Common myeloid progenitor, CD34-positive (primary cell): ENCODE results near the gene POFUT1. TPM values are rescaled to one million over a fixed set of nuclear protein-coding genes. Genes with fewer than 3 reads are reported as not detected.

Experiments
- CTCF ChIA-PET: fragments of 350-600 bp; sonication (Branson Sonifier 250); formaldehyde crosslinking; loops from one replicate; lab custom pipeline; 2021; ENCODE audit warnings: antibody characterized with exemption; lab: Charles Lee
- POLR2A ChIA-PET: fragments of 350-600 bp; sonication (Branson Sonifier 250); formaldehyde crosslinking; loops from one replicate; lab custom pipeline; 2021; ENCODE audit warnings: antibody characterized with exemption; lab: Charles Lee
- DNase-seq, 3 donors: peaks; one replicate each; pipeline versions ENCODE4 v3.0.0 to v3.0.0-alpha.2; 2013
- H3K27ac ChIP-seq, 2 experiments: 1 replicate in 1 of 2; 2 replicates in 1 of 2; pipeline ENCODE4 v1.7.0; 2013; ENCODE audit warnings: inconsistent platforms in 2 of 2, low read length in 2 of 2, mild to moderate bottlenecking in 2 of 2, low read depth in 1 of 2, moderate library complexity in 1 of 2; ENCODE audit not compliant: severe bottlenecking in 2 of 2, insufficient read depth in 1 of 2, poor library complexity in 1 of 2
- H3K27me3 ChIP-seq, 5 experiments: replicated peaks in 2 of 5; 1 replicate in 3 of 5; 2 replicates in 2 of 5; pipeline versions ENCODE4 v1.6.1 to v1.7.0; 2013; ENCODE audit warnings: low read length in 4 of 5, mild to moderate bottlenecking in 2 of 5, moderate library complexity in 2 of 5, inconsistent platforms in 1 of 5; ENCODE audit not compliant: insufficient read depth in 5 of 5, control insufficient read depth in 4 of 5
- H3K36me3 ChIP-seq, 4 experiments: 1 replicate in 2 of 4; 2 replicates in 2 of 4; pipeline versions ENCODE4 v1.6.1 to v1.7.0; 2013; ENCODE audit warnings: low read length in 3 of 4, control low read depth in 1 of 4, mild to moderate bottlenecking in 1 of 4; ENCODE audit not compliant: control insufficient read depth in 4 of 4, insufficient read depth in 4 of 4
- H3K4me1 ChIP-seq, 4 experiments: 1 replicate in 3 of 4; 2 replicates in 1 of 4; pipeline versions ENCODE4 v1.6.1 to v1.7.1; 2013; ENCODE audit warnings: low read length in 3 of 4, mild to moderate bottlenecking in 3 of 4, control low read depth in 1 of 4, inconsistent platforms in 1 of 4, moderate library complexity in 1 of 4; ENCODE audit not compliant: control insufficient read depth in 4 of 4, insufficient read depth in 4 of 4; ENCODE audit errors: control extremely low read depth in 1 of 4
- H3K4me3 ChIP-seq, 7 experiments: 1 replicate in 4 of 7; 2 replicates in 3 of 7; pipeline versions ENCODE4 v1.5.1 to v1.7.0; 2013; ENCODE audit warnings: mild to moderate bottlenecking in 7 of 7, low read length in 6 of 7, moderate library complexity in 6 of 7, inconsistent platforms in 2 of 7, low read depth in 2 of 7, control low read depth in 1 of 7; ENCODE audit not compliant: insufficient read depth in 4 of 7, control insufficient read depth in 1 of 7; ENCODE audit errors: extremely low read depth in 1 of 7
- H3K9me3 ChIP-seq, 5 experiments: 1 replicate in 4 of 5; 2 replicates in 1 of 5; pipeline versions ENCODE4 v1.6.1 to v1.7.1; 2013; ENCODE audit warnings: low read length in 4 of 5, mild to moderate bottlenecking in 2 of 5, inconsistent platforms in 1 of 5, low read depth in 1 of 5, moderate library complexity in 1 of 5; ENCODE audit not compliant: control insufficient read depth in 4 of 5, insufficient read depth in 2 of 5; ENCODE audit errors: control extremely low read depth in 1 of 5
- WGBS: methylation state at CpG from one replicate; pipeline ENCODE4 v1.1.5; 2013; ENCODE audit not compliant: insufficient coverage; 5-methylcytosine and 5-hydroxymethylcytosine counted together
- polyA plus RNA-seq: library from polyadenylated mRNA; unstranded; fragments of 120-200 nt; gene quantifications from one replicate; pipeline ENCODE4 v1.2.1, GENCODE V29; 2013

Gene POFUT1
- 16.3 TPM for polyA plus RNA-seq

GRCh38 chr20:32207626-32208498 is at the start of gene POFUT1, which contains the start of gene PLAGL2:
Gene POFUT1, plus strand, starts transcription at chr20:32207880. Its CDS starts 62 bp downstream, at chr20:32207942.
Gene PLAGL2, minus strand, starts transcription at chr20:32207743. Its CDS starts 5,565 bp downstream, at chr20:32202178.
- POLR2A ChIA-PET: no interaction called here
- CTCF ChIA-PET: interaction anchor here (2.0 kb wide), 1 partner anchor 10 kb away, joined by 5 read pairs; no protein-coding TSS in a partner anchor
- Histone ChIP-seq H3K4me1 (peaks cover 19 to 50% (median 41%) of the 10 kb centered on the region in 4 experiments), H3K36me3 (peaks cover 3 to 42% (median 18%) of the 10 kb centered on the region in 4 experiments), H3K4me3 (peak within 1 kb of the TSS; percentile 71 to 100 (median 95)), H3K27me3 (no peaks in the 10 kb centered on the region), H3K9me3 (no peaks in the 10 kb centered on the region), H3K27ac (peak within 1 kb of the TSS; percentile 87 to 94)
- peak; percentile 88 to 92 (median 90) for DNase-seq
- under 1% methylated on average over 62 of the region's 74 CpGs for WGBS

GRCh38 chr20:32158351-32158750 is 49.3 kb upstream of the POFUT1 start:
- DNase-seq: no peak
- Histone ChIP-seq H3K27ac (no peak overlapping the region), H3K4me3 (no peak overlapping the region), H3K4me1 (peaks cover 3 to 17% (median 13%) of the 10 kb centered on the region in 4 experiments), H3K36me3 (peaks cover 19 to 69% (median 53%) of the 10 kb centered on the region in 4 experiments), H3K9me3 (no peaks in the 10 kb centered on the region), H3K27me3 (no peaks in the 10 kb centered on the region)
- WGBS: 98% methylated on average over 11 of the region's 11 CpGs
- POLR2A ChIA-PET: interaction anchor here (0.6 to 0.7 kb wide), 3 partner anchors 11 to 32 kb away, joined by 3 to 9 read pairs (median 4); no protein-coding TSS in a partner anchor
- CTCF ChIA-PET: no interaction called here

- no peaks in the 10 kb centered on the region for H3K27me3 ChIP-seq
- H3K36me3 ChIP-seq: peaks cover 17 to 66% (median 53%) of the 10 kb centered on the region in 4 experiments
- CTCF ChIA-PET: no interaction called here
These were observed 48.6 kb upstream of the POFUT1 start for GRCh38 chr20:32158943-32159660.

GRCh38 chr20:32159766-32160221 is 47.9 kb upstream of the POFUT1 start:
- POLR2A ChIA-PET: no interaction called here
- peak overlapping the region in 1 of 2 experiments; percentile 12 for H3K27ac ChIP-seq
- no peak for DNase-seq
- CTCF ChIA-PET: no interaction called here
- H3K36me3 ChIP-seq: peaks cover 19 to 69% (median 55%) of the 10 kb centered on the region in 4 experiments
- H3K4me3 ChIP-seq: no peak overlapping the region
- H3K4me1 ChIP-seq: peaks cover under 1 to 11% (median 8%) of the 10 kb centered on the region in 4 experiments
- WGBS: 80% methylated on average over 3 of the region's 5 CpGs
- no peaks in the 10 kb centered on the region for H3K27me3 ChIP-seq
- H3K9me3 ChIP-seq: no peaks in the 10 kb centered on the region

More at GRCh38 chr20:32158943-32159660, 48.6 kb upstream of the POFUT1 start:
- no peaks in the 10 kb centered on the region for H3K9me3 ChIP-seq
- H3K27ac ChIP-seq: peak overlapping the region in 1 of 2 experiments; percentile 31
- POLR2A ChIA-PET: interaction anchor here (0.6 to 0.7 kb wide), 2 partner anchors 12 to 31 kb away, joined by 3 to 4 read pairs; no protein-coding TSS in a partner anchor
- no peak for DNase-seq
- 100% methylated on average over 2 of the region's 4 CpGs for WGBS
- H3K4me1 ChIP-seq: peaks cover 3 to 17% (median 13%) of the 10 kb centered on the region in 4 experiments
- no peak overlapping the region for H3K4me3 ChIP-seq

GRCh38 chr20:32160341-32160740 is 47.3 kb upstream of the POFUT1 start:
- DNase-seq: no peak
- Histone ChIP-seq H3K27me3 (no peaks in the 10 kb centered on the region), H3K36me3 (peaks cover 22 to 73% (median 57%) of the 10 kb centered on the region in 4 experiments), H3K9me3 (no peaks in the 10 kb centered on the region), H3K4me1 (peaks cover 0 to 6% (median 3%) of the 10 kb centered on the region in 4 experiments), H3K27ac (peak overlapping the region in 1 of 2 experiments; percentile 12), H3K4me3 (no peak overlapping the region)
- POLR2A ChIA-PET: no interaction called here
- WGBS: 97% methylated on average over 4 of the region's 5 CpGs
- CTCF ChIA-PET: no interaction called here

GRCh38 chr20:32162351-32162750 is 45.3 kb upstream of the POFUT1 start:
- no peaks in the 10 kb centered on the region for H3K9me3 ChIP-seq
- DNase-seq: no peak
- H3K36me3 ChIP-seq: peaks cover 27 to 84% (median 61%) of the 10 kb centered on the region in 4 experiments
- no peak overlapping the region for H3K4me3 ChIP-seq
- no peak overlapping the region for H3K27ac ChIP-seq
- CTCF ChIA-PET: no interaction called here
- H3K27me3 ChIP-seq: no peaks in the 10 kb centered on the region
- 80% methylated on average over 1 of the region's 3 CpGs for WGBS
- POLR2A ChIA-PET: no interaction called here
- peaks cover 0 to 2% (median 0%) of the 10 kb centered on the region in 4 experiments for H3K4me1 ChIP-seq
